HG03571 (cell line): ENCODE measurements around the gene CIC.
"Not testable (repeated sequence)": the region's sequence is repeated elsewhere in the genome, so short reads cannot be mapped to it uniquely, and the experiment has no call there.

ENCODE experiments used
- ATAC-seq: cut with Tn5 transposase; IDR thresholded peaks from one replicate; pipeline ENCODE4 v1.9.1; 2021; ENCODE audit not compliant: unreplicated experiment

Gene CIC

GRCh38 chr19:42328854-42329253, 59.8 kb downstream of the CIC start:
- ATAC-seq, result no peak

- ATAC-seq, result no peak
These were observed 61.2 kb downstream of the CIC start for GRCh38 chr19:42330241-42330711.

GRCh38 chr19:42331333-42331732, 62.3 kb downstream of the CIC start:
- ATAC-seq, result not testable (repeated sequence)

GRCh38 chr19:42332059-42332458, 63.0 kb downstream of the CIC start:
- no peak for ATAC-seq

GRCh38 chr19:42333018-42333417, 64.0 kb downstream of the CIC start:
- no peak for ATAC-seq

GRCh38 chr19:42333975-42334696, 65.1 kb downstream of the CIC start:
- ATAC-seq, result no peak

GRCh38 chr19:42334697-42335373, 65.8 kb downstream of the CIC start:
- ATAC-seq, result no peak

- ATAC-seq, result no peak
These were observed 66.4 kb downstream of the CIC start for GRCh38 chr19:42335374-42335936.

GRCh38 chr19:42335971-42336370, 66.9 kb downstream of the CIC start:
- ATAC-seq, result no peak

GRCh38 chr19:42339126-42339860, 70.2 kb downstream of the CIC start:
- ATAC-seq, result not testable (repeated sequence)

- not testable (repeated sequence) for ATAC-seq
These were observed 70.9 kb downstream of the CIC start for GRCh38 chr19:42339922-42340321.

GRCh38 chr19:42343344-42344110, 74.5 kb downstream of the CIC start:
- no peak for ATAC-seq

GRCh38 chr19:42344336-42344893, 75.4 kb downstream of the CIC start:
- no peak for ATAC-seq
